Activated CD4-positive, CD25-positive, alpha-beta regulatory T cell treated with anti-CD3 and anti-CD28 coated beads, Interleukin-2, amount 50 U/mL, for 16 hours (primary cell): ENCODE data around the gene HOMER2.
"Not testable (repeated sequence)": the region's sequence is repeated elsewhere in the genome, so short reads cannot be mapped to it uniquely, and the experiment has no call there.

Experiments used
- DNase-seq: peaks from one replicate; pipeline ENCODE4 v3.0.0-alpha.2; 2020; ENCODE audit warnings: low read depth, low spot score

Gene HOMER2

GRCh38 chr15:82964890-82965289, 12.4 kb upstream of the HOMER2 start:
- no peak for DNase-seq

- DNase-seq, result no peak
These were observed 11.2 kb upstream of the HOMER2 start for GRCh38 chr15:82963471-82964341.

- no peak for DNase-seq
These were observed 8.2 kb upstream of the HOMER2 start for GRCh38 chr15:82960766-82961165.

- no peak for DNase-seq
These were observed 6.9 kb upstream of the HOMER2 start for GRCh38 chr15:82959423-82959822.

GRCh38 chr15:82958638-82959037, 6.1 kb upstream of the HOMER2 start:
- DNase-seq, result no peak

GRCh38 chr15:82951472-82952157, 905 bp downstream of the HOMER2 start:
- DNase-seq, result no peak

- no peak for DNase-seq
These were observed 1.7 kb downstream of the HOMER2 start for GRCh38 chr15:82950746-82951370.

GRCh38 chr15:82950295-82950694, 2.2 kb downstream of the HOMER2 start:
- no peak for DNase-seq

- DNase-seq, result no peak
These were observed 6.3 kb downstream of the HOMER2 start for GRCh38 chr15:82946155-82946701.

GRCh38 chr15:82945326-82945725, 7.2 kb downstream of the HOMER2 start:
- no peak for DNase-seq

GRCh38 chr15:82944821-82945220, 7.7 kb downstream of the HOMER2 start:
- no peak for DNase-seq

GRCh38 chr15:82944056-82944455, 8.5 kb downstream of the HOMER2 start:
- DNase-seq, result no peak

- no peak for DNase-seq
These were observed 9.3 kb downstream of the HOMER2 start for GRCh38 chr15:82943176-82943575.

- no peak for DNase-seq
These were observed 9.8 kb downstream of the HOMER2 start for GRCh38 chr15:82942691-82943090.

- not testable (repeated sequence) for DNase-seq
These were observed 12.8 kb downstream of the HOMER2 start for GRCh38 chr15:82939678-82940077.

GRCh38 chr15:82937712-82938058, 14.8 kb downstream of the HOMER2 start:
- DNase-seq, result no peak

GRCh38 chr15:82936966-82937711, 15.4 kb downstream of the HOMER2 start:
- DNase-seq, result no peak

GRCh38 chr15:82935382-82935781, 17.1 kb downstream of the HOMER2 start:
- no peak for DNase-seq

- DNase-seq, result no peak
These were observed 18.2 kb downstream of the HOMER2 start for GRCh38 chr15:82934100-82934880.

GRCh38 chr15:82933576-82933975, 18.9 kb downstream of the HOMER2 start:
- DNase-seq, result no peak

- no peak for DNase-seq
These were observed 21.3 kb downstream of the HOMER2 start for GRCh38 chr15:82931221-82931620.
